ENCODE data around the gene FBXL20. TPM values are rescaled to one million over a fixed set of nuclear protein-coding genes. Genes with fewer than 3 reads are reported as not detected.
"Not testable (repeated sequence)": the region's sequence is repeated elsewhere in the genome, so short reads cannot be mapped to it uniquely, and the experiment has no call there.

Gene FBXL20
- total RNA-seq, 6 experiments from 2014 or later: 6.0 to 9.8 (median 8.5) TPM

GRCh38 chr17:39281806-39282205 is 119.6 kb downstream of the FBXL20 start:
- no peaks in the 10 kb centered on the region for H3K4me1 ChIP-seq
- ATAC-seq (no peak), DNase-seq (no peak)
- intact Hi-C loops (cut with DNase I): no loop called here
- 64% methylated on average over 1 of the region's 1 CpG for WGBS (ENCODE audit: insufficient coverage, low coverage, low lambda C conversion rate, missing lambda C conversion rate)
- H3K36me3 ChIP-seq: peaks cover 0 to 14% (median 0%) of the 10 kb centered on the region in 4 donors
- no peaks in the 10 kb centered on the region for H3K9me3 ChIP-seq
- H3K27me3 ChIP-seq: no peaks in the 10 kb centered on the region
- no peak overlapping the region for H3K27ac ChIP-seq
- no peak for TF ChIP-seq CTCF (IDR thresholded peaks at IDR 0.05)
- no peak for TF ChIP-seq POLR2A (IDR thresholded peaks at IDR 0.05)
- no peak overlapping the region for H3K4me3 ChIP-seq

- H3K9me3 ChIP-seq; DNase-seq; H3K27ac ChIP-seq; H3K27me3 ChIP-seq; intact Hi-C loops (cut with DNase I); ATAC-seq; H3K4me3 ChIP-seq; H3K4me1 ChIP-seq: not testable (repeated sequence)
- 81% methylated on average over 3 of the region's 8 CpGs for WGBS (ENCODE audit: insufficient coverage, low coverage, low lambda C conversion rate, missing lambda C conversion rate)
- peaks cover 0 to 26% (median 4%) of the 10 kb centered on the region in 4 donors for H3K36me3 ChIP-seq
These were observed 123.2 kb downstream of the FBXL20 start for GRCh38 chr17:39278246-39278645.

GRCh38 chr17:39277110-39277509 is 124.3 kb downstream of the FBXL20 start:
- no peak overlapping the region for H3K27ac ChIP-seq
- WGBS (ENCODE audit: insufficient coverage, low coverage, low lambda C conversion rate, missing lambda C conversion rate): 82% methylated on average over 6 of the region's 6 CpGs
- H3K4me1 ChIP-seq: no peaks in the 10 kb centered on the region
- no peaks in the 10 kb centered on the region for H3K27me3 ChIP-seq
- no peaks in the 10 kb centered on the region for H3K9me3 ChIP-seq
- H3K36me3 ChIP-seq: peaks cover 0 to 28% (median 4%) of the 10 kb centered on the region in 4 donors
- intact Hi-C loops (cut with DNase I): no loop called here
- ATAC-seq: no peak
- no peak overlapping the region for H3K4me3 ChIP-seq
- TF ChIP-seq CTCF (IDR thresholded peaks at IDR 0.05): no peak
- no peak for TF ChIP-seq POLR2A (IDR thresholded peaks at IDR 0.05)
- no peak for DNase-seq

GRCh38 chr17:39276113-39276512 is 125.3 kb downstream of the FBXL20 start:
- no peak overlapping the region for H3K27ac ChIP-seq
- ATAC-seq (no peak), DNase-seq (no peak)
- no peaks in the 10 kb centered on the region for H3K9me3 ChIP-seq
- H3K4me3 ChIP-seq: no peak overlapping the region
- no peak for TF ChIP-seq POLR2A (IDR thresholded peaks at IDR 0.05)
- no peak for TF ChIP-seq CTCF (IDR thresholded peaks at IDR 0.05)
- 98% methylated on average over 7 of the region's 8 CpGs for WGBS (ENCODE audit: insufficient coverage, low coverage, low lambda C conversion rate, missing lambda C conversion rate)
- H3K27me3 ChIP-seq: no peaks in the 10 kb centered on the region
- H3K4me1 ChIP-seq: no peaks in the 10 kb centered on the region
- intact Hi-C loops (cut with DNase I): no loop called here
- H3K36me3 ChIP-seq: peaks cover 0 to 28% (median 4%) of the 10 kb centered on the region in 4 donors

- TF ChIP-seq CTCF (IDR thresholded peaks at IDR 0.05) (no peak), POLR2A (IDR thresholded peaks at IDR 0.05) (no peak)
- Histone ChIP-seq H3K27ac (no peak overlapping the region), H3K4me1 (no peaks in the 10 kb centered on the region), H3K4me3 (no peak overlapping the region), H3K9me3 (no peaks in the 10 kb centered on the region), H3K36me3 (peaks cover 0 to 47% (median 11%) of the 10 kb centered on the region in 4 donors), H3K27me3 (no peaks in the 10 kb centered on the region)
- intact Hi-C loops (cut with DNase I): no loop called here
- ATAC-seq (peak in 1 of 4 donors; percentile 32), DNase-seq (no peak)
- 86% methylated on average over 3 of the region's 3 CpGs for WGBS (ENCODE audit: insufficient coverage, low coverage, low lambda C conversion rate, missing lambda C conversion rate)
These were observed 129.9 kb downstream of the FBXL20 start for GRCh38 chr17:39271546-39271945.
